SK-N-MC (cell line): Measurements from ENCODE around the gene TINAG.

Experiments
- DNase-seq: peaks from one replicate; pipeline ENCODE4 v3.0.0-alpha.2; 2011; ENCODE audit warnings: low read depth, low spot score
- H3K27ac ChIP-seq: fragments of 200-600 bp; sonication (generic); 2 replicates; pipeline ENCODE4 v1.5.1; 2016; ENCODE audit warnings: mixed run types
- H3K36me3 ChIP-seq: fragments of 200-600 bp; sonication (generic); 2 replicates; pipeline ENCODE4 v1.6.1; 2017; ENCODE audit warnings: antibody characterized with exemption, low read length, mixed read lengths; ENCODE audit not compliant: insufficient read depth
- H3K4me3 ChIP-seq: fragments of 200-600 bp; sonication (generic); 2 replicates; pipeline ENCODE4 v1.5.1; 2016
- H3K9ac ChIP-seq: fragments of 200-600 bp; sonication (generic); 2 replicates; pipeline ENCODE4 v1.8.0; 2017; ENCODE audit warnings: mixed run types, mixed read lengths; ENCODE audit not compliant: insufficient read length
- H3K9me3 ChIP-seq: fragments of 200-600 bp; sonication (generic); 2 replicates; pipeline ENCODE4 v1.6.1; 2017; ENCODE audit warnings: low read depth, mild to moderate bottlenecking, antibody characterized with exemption, low read length, moderate library complexity, mixed read lengths
- EZH2 ChIP-seq: fragments of 200-600 bp; sonication (generic); IDR thresholded peaks from one replicate; pipeline ENCODE4 v1.6.1; 2017; ENCODE audit warnings: antibody characterized with exemption
- FOXP2 ChIP-seq: optimal IDR thresholded peaks from 2 replicates; pipeline ENCODE3; 2011; ENCODE audit warnings: mild to moderate bottlenecking, moderate library complexity; ENCODE audit not compliant: insufficient read depth; ENCODE audit errors: extremely low read length, control extremely low read depth
- POLR2AphosphoS5 ChIP-seq: IDR thresholded peaks from 2 replicates; pipeline ENCODE4 v1.6.1; 2012; ENCODE audit warnings: mild to moderate bottlenecking, low read depth, low read length, borderline replicate concordance

Gene TINAG

GRCh38 chr6:54377776-54378175, 69.5 kb downstream of the TINAG start:
- no peaks in the 10 kb centered on the region for H3K36me3 ChIP-seq
- TF ChIP-seq POLR2AphosphoS5 (no peak), EZH2 (no peak), FOXP2 (no peak)
- no peak overlapping the region for H3K9ac ChIP-seq
- no peaks in the 10 kb centered on the region for H3K9me3 ChIP-seq
- no peak overlapping the region for H3K4me3 ChIP-seq
- no peak for DNase-seq
- H3K27ac ChIP-seq = no peak overlapping the region

DNA sequence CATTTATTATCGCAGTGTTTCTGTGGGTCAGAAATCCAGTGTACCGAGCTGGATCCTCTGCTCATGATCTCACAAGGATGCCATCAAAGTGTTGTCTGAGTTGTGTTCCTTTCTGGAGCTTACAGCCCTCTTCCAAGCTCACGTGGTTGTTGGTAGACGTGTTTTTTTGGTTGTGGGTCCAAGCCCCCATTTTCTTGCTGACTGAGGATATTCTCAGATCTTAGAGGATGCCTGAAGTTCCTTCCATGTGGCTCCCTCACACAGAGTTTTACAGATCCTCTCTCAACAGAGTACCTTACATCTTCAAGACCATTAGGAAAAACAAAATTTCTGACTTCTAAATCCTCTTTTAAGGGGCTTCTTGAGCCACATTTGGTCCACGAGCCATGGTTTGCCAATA, 78.1 kb downstream of the TINAG start:
- no peak for TF ChIP-seq FOXP2
- no peak for TF ChIP-seq EZH2
- no peak for TF ChIP-seq POLR2AphosphoS5
- H3K27ac ChIP-seq = no peak overlapping the region
- H3K4me3 ChIP-seq = no peak overlapping the region
- no peaks in the 10 kb centered on the region for H3K36me3 ChIP-seq
- no peak for DNase-seq
- no peak overlapping the region for H3K9ac ChIP-seq
- H3K9me3 ChIP-seq = no peaks in the 10 kb centered on the region

DNA sequence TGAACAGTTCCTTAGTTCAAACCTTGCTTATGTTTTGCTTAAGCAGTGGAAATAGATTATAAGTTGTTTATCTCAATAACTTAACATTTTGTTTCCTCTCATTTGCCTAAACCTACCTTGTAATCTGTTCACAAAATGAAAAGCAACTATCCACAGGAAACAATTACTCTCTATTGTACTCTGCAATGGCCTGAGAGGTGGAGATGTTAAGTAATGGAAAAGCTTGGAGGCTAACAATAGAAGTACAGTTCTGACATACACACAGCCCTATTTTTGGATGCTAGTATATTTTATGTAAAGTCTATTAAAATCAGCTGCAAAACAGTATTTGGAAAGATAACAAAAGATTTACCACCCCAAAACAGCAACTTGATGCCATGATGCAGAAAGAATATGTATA, 82.1 kb downstream of the TINAG start:
- DNase-seq = no peak
- no peak overlapping the region for H3K27ac ChIP-seq
- no peak overlapping the region for H3K9ac ChIP-seq
- no peaks in the 10 kb centered on the region for H3K9me3 ChIP-seq
- H3K4me3 ChIP-seq = no peak overlapping the region
- H3K36me3 ChIP-seq = no peaks in the 10 kb centered on the region
- TF ChIP-seq POLR2AphosphoS5 (no peak), FOXP2 (no peak), EZH2 (no peak)

DNA sequence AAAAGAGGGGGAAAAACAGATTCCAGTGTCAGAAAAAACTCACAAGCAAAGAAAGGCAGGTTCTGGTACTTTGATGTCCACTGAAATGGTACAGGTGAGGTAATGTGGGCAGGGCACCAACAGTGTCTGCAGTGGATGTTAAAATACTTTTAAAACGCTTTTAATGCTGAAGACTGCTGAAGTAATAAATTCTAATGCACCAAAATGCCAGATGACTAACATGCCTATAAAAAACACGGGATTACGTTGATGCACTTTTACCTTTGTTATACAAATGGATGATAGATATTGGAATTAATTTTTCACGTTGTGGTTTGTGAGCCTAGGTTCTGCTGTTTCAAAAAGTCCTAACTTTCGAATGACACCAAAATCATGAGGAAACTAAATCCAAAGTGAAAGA, 83.3 kb downstream of the TINAG start:
- no peak overlapping the region for H3K4me3 ChIP-seq
- no peak for TF ChIP-seq POLR2AphosphoS5
- no peak for TF ChIP-seq FOXP2
- TF ChIP-seq EZH2 = no peak

DNA sequence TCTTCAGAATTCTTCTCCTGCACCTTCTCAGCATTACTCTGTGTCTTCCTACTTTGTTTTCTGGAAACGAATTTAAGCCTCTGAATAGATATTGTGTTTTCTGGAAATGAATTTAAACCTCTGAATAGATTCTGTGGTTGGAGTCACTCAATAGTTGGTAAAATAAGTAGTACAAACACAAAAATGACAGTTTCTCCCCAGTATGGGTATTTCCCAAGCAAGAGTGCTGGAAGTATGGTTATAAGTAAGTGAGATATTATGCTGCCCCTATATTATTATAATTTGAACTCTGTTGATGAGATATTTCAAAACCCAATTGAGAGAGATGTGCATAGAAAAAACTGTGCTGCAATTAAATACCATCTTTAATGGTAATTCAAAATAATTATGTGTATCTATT, 94.9 kb downstream of the TINAG start:
- Histone ChIP-seq H3K9ac (no peak overlapping the region), H3K4me3 (no peak overlapping the region), H3K27ac (no peak overlapping the region), H3K36me3 (no peaks in the 10 kb centered on the region), H3K9me3 (no peaks in the 10 kb centered on the region)
- no peak for TF ChIP-seq POLR2AphosphoS5
- no peak for TF ChIP-seq EZH2
- TF ChIP-seq FOXP2 = no peak
- no peak for DNase-seq

More for the DNA sequence above, 83.3 kb downstream of the TINAG start:
- Histone ChIP-seq H3K27ac (no peak overlapping the region), H3K9me3 (no peaks in the 10 kb centered on the region), H3K36me3 (no peaks in the 10 kb centered on the region), H3K9ac (no peak overlapping the region)
- DNase-seq = no peak

GRCh38 chr6:54404791-54405190, 96.5 kb downstream of the TINAG start:
- no peaks in the 10 kb centered on the region for H3K9me3 ChIP-seq
- TF ChIP-seq FOXP2 (no peak), EZH2 (no peak), POLR2AphosphoS5 (no peak)
- no peak for DNase-seq
- no peak overlapping the region for H3K9ac ChIP-seq
- H3K27ac ChIP-seq = no peak overlapping the region
- no peaks in the 10 kb centered on the region for H3K36me3 ChIP-seq
- H3K4me3 ChIP-seq = no peak overlapping the region

GRCh38 chr6:54411767-54412166, 103.5 kb downstream of the TINAG start:
- H3K27ac ChIP-seq = no peak overlapping the region
- no peak overlapping the region for H3K4me3 ChIP-seq
- H3K9ac ChIP-seq = no peak overlapping the region
- TF ChIP-seq FOXP2 = no peak
- no peaks in the 10 kb centered on the region for H3K9me3 ChIP-seq
- DNase-seq = no peak
- H3K36me3 ChIP-seq = no peaks in the 10 kb centered on the region

DNA sequence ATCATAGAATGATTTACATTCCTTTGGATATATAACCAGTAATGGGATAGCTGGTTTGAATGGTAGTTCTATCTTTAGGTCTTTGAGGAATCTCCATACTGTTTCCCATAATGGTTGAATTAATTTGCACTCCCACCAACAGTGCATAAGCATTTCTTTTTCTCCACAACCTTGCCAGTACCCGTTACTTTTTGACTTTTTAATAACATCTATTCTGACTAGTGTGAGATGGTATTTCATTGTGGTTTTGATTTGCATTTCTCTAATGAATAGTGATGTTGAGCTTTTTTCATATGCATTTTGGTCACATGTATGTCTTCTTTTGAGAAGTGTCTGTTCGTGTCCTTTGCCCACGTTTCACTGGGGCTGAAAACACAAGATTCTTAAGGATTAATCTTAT, 107.3 kb downstream of the TINAG start:
- H3K27ac ChIP-seq = no peak overlapping the region

GRCh38 chr6:54419885-54420284, 111.6 kb downstream of the TINAG start:
- H3K4me3 ChIP-seq = no peak overlapping the region
- no peak for TF ChIP-seq FOXP2
- TF ChIP-seq POLR2AphosphoS5 = no peak
- TF ChIP-seq EZH2 = no peak
- H3K9ac ChIP-seq = no peak overlapping the region
- H3K9me3 ChIP-seq = no peaks in the 10 kb centered on the region
- H3K27ac ChIP-seq = peak overlapping the region; percentile 69; the same call in 1 of the 2 replicates
- no peaks in the 10 kb centered on the region for H3K36me3 ChIP-seq
- peak; percentile 18 for DNase-seq

More for the DNA sequence above, 107.3 kb downstream of the TINAG start:
- Histone ChIP-seq H3K9ac (no peak overlapping the region), H3K9me3 (no peaks in the 10 kb centered on the region), H3K4me3 (no peak overlapping the region), H3K36me3 (no peaks in the 10 kb centered on the region)
- TF ChIP-seq POLR2AphosphoS5 (no peak), EZH2 (no peak), FOXP2 (no peak)
- no peak for DNase-seq

GRCh38 chr6:54426995-54427394, 118.8 kb downstream of the TINAG start:
- TF ChIP-seq POLR2AphosphoS5 = no peak
- Histone ChIP-seq H3K27ac (no peak overlapping the region), H3K9ac (no peak overlapping the region), H3K9me3 (no peaks in the 10 kb centered on the region), H3K36me3 (no peaks in the 10 kb centered on the region), H3K4me3 (no peak overlapping the region)
- no peak for DNase-seq
